ENCODE measurements around the gene NTF4.
"Not testable (repeated sequence)": the region's sequence is repeated elsewhere in the genome, so short reads cannot be mapped to it uniquely, and the experiment has no call there.

Gene NTF4

GRCh38 chr19:49056902-49057596 lies 7.6 kb downstream of the NTF4 start:
- not testable (repeated sequence) for DNase-seq (ENCODE audit: low read depth in 2 of 2)

- peak in 1 of 2 experiments; percentile 44 for DNase-seq (ENCODE audit: low read depth in 2 of 2)
Measured at GRCh38 chr19:49056101-49056901, 8.3 kb downstream of the NTF4 start.

GRCh38 chr19:49050376-49051033 lies 14.1 kb downstream of the NTF4 start:
- not testable (repeated sequence) for DNase-seq (ENCODE audit: low read depth in 2 of 2)

- DNase-seq (ENCODE audit: low read depth in 2 of 2): not testable (repeated sequence)
Measured at GRCh38 chr19:49049834-49050233, 14.8 kb downstream of the NTF4 start.

- not testable (repeated sequence) for DNase-seq (ENCODE audit: low read depth in 2 of 2)
Measured at GRCh38 chr19:49049011-49049410, 15.6 kb downstream of the NTF4 start, which contains the start of gene CGB8. Gene CGB8, minus strand, starts transcription at chr19:49049111. Its CDS starts 372 bp downstream, at chr19:49048739.

GRCh38 chr19:49043548-49043947 lies 21.1 kb downstream of the NTF4 start, which contains the start of gene CGB5:
Gene CGB5, plus strand, starts transcription at chr19:49043848. Its CDS starts 362 bp downstream, at chr19:49044210.
- not testable (repeated sequence) for DNase-seq (ENCODE audit: low read depth in 2 of 2)

GRCh38 chr19:49042666-49043065 lies 22.0 kb downstream of the NTF4 start:
- DNase-seq (ENCODE audit: low read depth in 2 of 2): not testable (repeated sequence)

- no peak for DNase-seq (ENCODE audit: low read depth in 2 of 2)
Measured at GRCh38 chr19:49042177-49042576, 22.4 kb downstream of the NTF4 start.

- DNase-seq (ENCODE audit: low read depth in 2 of 2): not testable (repeated sequence)
Measured at GRCh38 chr19:49039736-49040135, 24.9 kb downstream of the NTF4 start.

- DNase-seq (ENCODE audit: low read depth in 2 of 2): not testable (repeated sequence)
Measured at GRCh38 chr19:49038557-49039276, 25.9 kb downstream of the NTF4 start.

- DNase-seq (ENCODE audit: low read depth in 2 of 2): not testable (repeated sequence)
Measured at GRCh38 chr19:49038111-49038510, 26.5 kb downstream of the NTF4 start.

GRCh38 chr19:49036815-49037214 lies 27.8 kb downstream of the NTF4 start, which contains the start of gene CGB1:
Gene CGB1, minus strand, starts transcription at chr19:49036895. Its CDS starts 184 bp downstream, at chr19:49036711.
- peak in 1 of 2 experiments; percentile 46 for DNase-seq (ENCODE audit: low read depth in 2 of 2)

- DNase-seq (ENCODE audit: low read depth in 2 of 2): peak; percentile 44 to 71
Measured at GRCh38 chr19:49031642-49032301, 32.8 kb downstream of the NTF4 start, which contains the start of gene CGB2. Gene CGB2, plus strand, starts transcription at chr19:49031890. Its CDS starts 206 bp downstream, at chr19:49032096.

GRCh38 chr19:49030323-49030722 lies 34.3 kb downstream of the NTF4 start:
- DNase-seq (ENCODE audit: low read depth in 2 of 2): not testable (repeated sequence)

GRCh38 chr19:49029749-49030148 lies 34.9 kb downstream of the NTF4 start:
- not testable (repeated sequence) for DNase-seq (ENCODE audit: low read depth in 2 of 2)

- DNase-seq (ENCODE audit: low read depth in 2 of 2): not testable (repeated sequence)
Measured at GRCh38 chr19:49028686-49029085, 35.9 kb downstream of the NTF4 start.

GRCh38 chr19:49025599-49025998 lies 39.0 kb downstream of the NTF4 start:
- DNase-seq (ENCODE audit: low read depth in 2 of 2): not testable (repeated sequence)

- DNase-seq (ENCODE audit: low read depth in 2 of 2): not testable (repeated sequence)
Measured at GRCh38 chr19:49025088-49025487, 39.5 kb downstream of the NTF4 start.

- DNase-seq (ENCODE audit: low read depth in 2 of 2): not testable (repeated sequence)
Measured at GRCh38 chr19:49024233-49024632, 40.4 kb downstream of the NTF4 start, which contains the start of gene CGB3. Gene CGB3, minus strand, starts transcription at chr19:49024333. Its CDS starts 362 bp downstream, at chr19:49023971.

- DNase-seq (ENCODE audit: low read depth in 2 of 2): no peak
Measured at GRCh38 chr19:49022116-49022515, 42.5 kb downstream of the NTF4 start.
